ENCODE measurements around the gene OR1F1. TPM values are rescaled to one million over a fixed set of nuclear protein-coding genes. Genes with fewer than 3 reads are reported as not detected.

The OR1F1 gene
- total RNA-seq, 1 donor from 2014 or later, result 0.32 TPM

DNA sequence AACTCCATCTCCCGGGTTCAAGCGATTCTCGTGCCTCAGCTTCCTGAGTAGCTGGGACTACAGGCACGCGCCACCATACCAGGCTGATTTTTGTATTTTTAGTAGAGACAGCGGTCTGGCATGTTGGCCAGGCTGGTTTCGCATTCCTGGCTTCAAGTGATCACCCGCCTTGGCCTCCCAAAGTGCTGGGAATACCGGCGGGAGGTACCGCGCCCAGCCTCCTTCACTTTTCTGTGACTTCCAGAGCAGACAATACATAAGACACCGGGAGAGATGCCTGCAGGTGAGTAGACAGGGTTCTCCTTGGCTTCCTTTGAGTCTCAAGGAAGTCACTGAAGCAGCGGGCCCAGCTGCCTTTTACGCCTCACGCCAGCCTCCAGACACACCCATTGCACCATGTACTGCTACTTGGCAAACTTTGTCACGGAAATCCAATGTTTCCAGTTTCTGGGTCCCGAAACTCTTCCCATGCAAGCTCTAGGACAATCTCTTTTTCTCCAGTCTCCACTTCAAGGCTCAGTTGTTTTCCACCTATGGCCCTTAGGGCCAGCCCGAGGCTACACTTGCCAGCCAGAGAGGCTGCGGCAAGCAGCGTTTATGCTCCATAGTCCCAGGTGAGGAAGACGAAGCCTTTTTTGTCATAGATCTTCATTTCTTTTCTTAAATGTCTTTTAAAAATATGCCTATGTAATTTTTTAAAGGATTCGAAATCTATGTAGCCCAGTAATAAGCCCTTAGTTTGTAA is 886 bp upstream of the OR1F1 start:
- Histone ChIP-seq H4K20me1 (ENCODE audit: insufficient read depth, low read length) (peaks cover 3% of the 10 kb centered on the region), H3K27me3 (ENCODE audit: insufficient read depth, low read length) (peaks cover 11% of the 10 kb centered on the region), H3K36me3 (ENCODE audit: insufficient read depth, low read length) (no peaks in the 10 kb centered on the region), H3K4me3 (ENCODE audit: insufficient read depth, low read depth, low read length) (no peak overlapping the region), H3K27ac (ENCODE audit: low read depth, low read length) (no peak overlapping the region), H2AFZ (ENCODE audit: low read depth, low read length) (no peak overlapping the region), H3K9me3 (ENCODE audit: insufficient read depth, low read depth, low read length) (no peaks in the 10 kb centered on the region), H3K9ac (ENCODE audit: low read length) (no peak overlapping the region), H3K4me2 (ENCODE audit: low read length) (peak overlapping the region; percentile 88), H3K4me1 (ENCODE audit: insufficient read depth, low read length) (peaks cover 21% of the 10 kb centered on the region), H3K79me2 (ENCODE audit: insufficient read depth, low read length) (no peaks in the 10 kb centered on the region)
- DNase-seq (ENCODE audit: low read depth) (no peak), FAIRE-seq (no peak)
- H3K27ac Mint-ChIP-seq (ENCODE audit: unreplicated experiment), result peak overlapping the region; percentile 68
- H3K4me3 Mint-ChIP-seq (ENCODE audit: unreplicated experiment), result peak overlapping the region; percentile 91
- H3K36me3 Mint-ChIP-seq (ENCODE audit: low read depth, unreplicated experiment), result no peaks in the 10 kb centered on the region
- peaks cover 23% of the 10 kb centered on the region for H3K27me3 Mint-ChIP-seq (ENCODE audit: low read depth, unreplicated experiment)
- TF ChIP-seq EZH2 (IDR thresholded peaks at IDR 0.05; ENCODE audit: insufficient read depth, low read length), result no peak
- TF ChIP-seq, protein P1, sequence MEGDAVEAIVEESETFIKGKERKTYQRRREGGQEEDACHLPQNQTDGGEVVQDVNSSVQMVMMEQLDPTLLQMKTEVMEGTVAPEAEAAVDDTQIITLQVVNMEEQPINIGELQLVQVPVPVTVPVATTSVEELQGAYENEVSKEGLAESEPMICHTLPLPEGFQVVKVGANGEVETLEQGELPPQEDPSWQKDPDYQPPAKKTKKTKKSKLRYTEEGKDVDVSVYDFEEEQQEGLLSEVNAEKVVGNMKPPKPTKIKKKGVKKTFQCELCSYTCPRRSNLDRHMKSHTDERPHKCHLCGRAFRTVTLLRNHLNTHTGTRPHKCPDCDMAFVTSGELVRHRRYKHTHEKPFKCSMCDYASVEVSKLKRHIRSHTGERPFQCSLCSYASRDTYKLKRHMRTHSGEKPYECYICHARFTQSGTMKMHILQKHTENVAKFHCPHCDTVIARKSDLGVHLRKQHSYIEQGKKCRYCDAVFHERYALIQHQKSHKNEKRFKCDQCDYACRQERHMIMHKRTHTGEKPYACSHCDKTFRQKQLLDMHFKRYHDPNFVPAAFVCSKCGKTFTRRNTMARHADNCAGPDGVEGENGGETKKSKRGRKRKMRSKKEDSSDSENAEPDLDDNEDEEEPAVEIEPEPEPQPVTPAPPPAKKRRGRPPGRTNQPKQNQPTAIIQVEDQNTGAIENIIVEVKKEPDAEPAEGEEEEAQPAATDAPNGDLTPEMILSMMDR (IDR thresholded peaks at IDR 0.05; ENCODE audit: insufficient read depth, low read depth, low read length), result no peak
- H3K9me3 Mint-ChIP-seq (ENCODE audit: unreplicated experiment), result peaks cover 5% of the 10 kb centered on the region
- no peaks in the 10 kb centered on the region for H3K4me1 Mint-ChIP-seq (ENCODE audit: low read depth, unreplicated experiment)

- H4K20me1 ChIP-seq (ENCODE audit: insufficient read depth, low read length), result no peaks in the 10 kb centered on the region
- H3K9me3 ChIP-seq (ENCODE audit: insufficient read depth, low read depth, low read length), result no peaks in the 10 kb centered on the region
- peaks cover 7% of the 10 kb centered on the region for H3K9me3 Mint-ChIP-seq (ENCODE audit: unreplicated experiment)
- no peak for DNase-seq (ENCODE audit: low read depth)
- no peaks in the 10 kb centered on the region for H3K36me3 ChIP-seq (ENCODE audit: insufficient read depth, low read length)
- no peak overlapping the region for H3K27ac ChIP-seq (ENCODE audit: low read depth, low read length)
- peaks cover 18% of the 10 kb centered on the region for H3K27me3 Mint-ChIP-seq (ENCODE audit: low read depth, unreplicated experiment)
- H2AFZ ChIP-seq (ENCODE audit: low read depth, low read length), result peak overlapping the region; percentile 100
- peaks cover 12% of the 10 kb centered on the region for H3K4me1 ChIP-seq (ENCODE audit: insufficient read depth, low read length)
- H3K9ac ChIP-seq (ENCODE audit: low read length), result peak overlapping the region; percentile 68
- H3K4me3 ChIP-seq (ENCODE audit: insufficient read depth, low read depth, low read length), result peak overlapping the region; percentile 74
- H3K27ac Mint-ChIP-seq (ENCODE audit: unreplicated experiment), result no peak overlapping the region
- no peaks in the 10 kb centered on the region for H3K36me3 Mint-ChIP-seq (ENCODE audit: low read depth, unreplicated experiment)
- peak overlapping the region; percentile 91 for H3K4me3 Mint-ChIP-seq (ENCODE audit: unreplicated experiment)
- no peak for FAIRE-seq
- H3K27me3 ChIP-seq (ENCODE audit: insufficient read depth, low read length), result peaks cover 6% of the 10 kb centered on the region
- no peaks in the 10 kb centered on the region for H3K79me2 ChIP-seq (ENCODE audit: insufficient read depth, low read length)
- TF ChIP-seq, protein P1 (IDR thresholded peaks at IDR 0.05; ENCODE audit: insufficient read depth, low read depth, low read length), result no peak
- TF ChIP-seq EZH2 (IDR thresholded peaks at IDR 0.05; ENCODE audit: insufficient read depth, low read length), result no peak
- peak overlapping the region; percentile 88 for H3K4me2 ChIP-seq (ENCODE audit: low read length)
- H3K4me1 Mint-ChIP-seq (ENCODE audit: low read depth, unreplicated experiment), result no peaks in the 10 kb centered on the region
Measured at GRCh38 chr16:3188675-3188924, 596 bp downstream of the OR1F1 start.

Data from astrocyte (in vitro differentiated cells and primary cell).